HepG2 (cell line): ENCODE results near the gene CDK9. TPM values are rescaled to one million over a fixed set of nuclear protein-coding genes. Genes with fewer than 3 reads are reported as not detected.

Experiments
- ADNP ChIP-seq: sonication (generic); formaldehyde crosslinking; IDR thresholded peaks from 2 replicates; pipeline ENCODE4 v1.4.0; 2020; ENCODE audit warnings: missing genetic modification reagents
- CENPT ChIP-seq: sonication (generic); formaldehyde crosslinking; IDR thresholded peaks from 2 replicates; pipeline ENCODE4 v1.8.0; 2022; ENCODE audit warnings: low read depth, mild to moderate bottlenecking, moderate library complexity, missing genetic modification reagents
- MAFF ChIP-seq: IDR thresholded peaks from 2 replicates; pipeline ENCODE4 v1.6.1; 2011; ENCODE audit warnings: low read depth, low read length, improper control_type of control experiment
- NFE2 ChIP-seq: sonication (generic); formaldehyde crosslinking; IDR thresholded peaks from 2 replicates; pipeline ENCODE4 v1.4.0; 2020; ENCODE audit warnings: missing genetic modification reagents
- NFE2L2 ChIP-seq: fragments of 150-350 bp; IDR thresholded peaks from 2 replicates; pipeline ENCODE4 v1.6.1; 2014; ENCODE audit warnings: low read length
- PCBP2 ChIP-seq: fragments of 200-400 bp; formaldehyde crosslinking; optimal IDR thresholded peaks from 2 replicates; pipeline ENCODE3; 2018; ENCODE audit warnings: low read length, low read depth; ENCODE audit not compliant: poor library complexity, severe bottlenecking
- RORA ChIP-seq: sonication (generic); formaldehyde crosslinking; IDR thresholded peaks from 2 replicates; pipeline ENCODE4 v1.5.0; 2020; ENCODE audit warnings: mild to moderate bottlenecking, missing genetic modification reagents, moderate library complexity
- SETDB1 ChIP-seq: sonication (generic); formaldehyde crosslinking; IDR thresholded peaks from 2 replicates; pipeline ENCODE4 v1.5.1; 2020; ENCODE audit warnings: missing genetic modification reagents, mild to moderate bottlenecking, borderline replicate concordance
- STAT5B ChIP-seq: sonication (generic); formaldehyde crosslinking; IDR thresholded peaks from 2 replicates; pipeline ENCODE4 v1.4.0; 2020; ENCODE audit warnings: missing genetic modification reagents
- SYNCRIP ChIP-seq: fragments of 200-400 bp; formaldehyde crosslinking; IDR thresholded peaks from 2 replicates; pipeline ENCODE4 v1.6.1; 2018; ENCODE audit warnings: mild to moderate bottlenecking, low read depth, low read length; ENCODE audit not compliant: insufficient read depth
- TAF1 ChIP-seq: sonication (generic); formaldehyde crosslinking; IDR thresholded peaks from 2 replicates; pipeline ENCODE4 v1.4.0; 2020; ENCODE audit warnings: missing genetic modification reagents
- TARDBP ChIP-seq: sonication (generic); formaldehyde crosslinking; IDR thresholded peaks from 2 replicates; pipeline ENCODE4 v1.8.0; 2022; ENCODE audit warnings: mild to moderate bottlenecking, missing genetic modification reagents
- YEATS2 ChIP-seq: sonication (generic); formaldehyde crosslinking; IDR thresholded peaks from 2 replicates; pipeline ENCODE4 v1.4.0; 2020; ENCODE audit warnings: missing genetic modification reagents, borderline replicate concordance
- ZC3H13 ChIP-seq: sonication (generic); formaldehyde crosslinking; IDR thresholded peaks from 2 replicates; pipeline ENCODE4 v1.8.1; 2023; ENCODE audit warnings: mild to moderate bottlenecking, missing genetic modification reagents, moderate library complexity
- ZGPAT ChIP-seq: IDR thresholded peaks from 2 replicates; pipeline ENCODE4 v1.6.1; 2016; ENCODE audit warnings: mild to moderate bottlenecking
- ZNF142 ChIP-seq: sonication (generic); formaldehyde crosslinking; IDR thresholded peaks from 2 replicates; pipeline ENCODE4 v1.4.0; 2020; ENCODE audit warnings: missing genetic modification reagents
- ZNF20 ChIP-seq: sonication (generic); formaldehyde crosslinking; IDR thresholded peaks from 2 replicates; pipeline ENCODE4 v1.4.0; 2020; ENCODE audit warnings: mild to moderate bottlenecking, moderate library complexity, missing genetic modification reagents
- ZNF326 ChIP-seq: sonication (generic); formaldehyde crosslinking; IDR thresholded peaks from 2 replicates; pipeline ENCODE4 v1.4.0; 2020; ENCODE audit warnings: missing genetic modification reagents, borderline replicate concordance
- ZNF501 ChIP-seq: sonication (generic); formaldehyde crosslinking; IDR thresholded peaks from 2 replicates; pipeline ENCODE4 v1.5.1; 2020; ENCODE audit warnings: mild to moderate bottlenecking, moderate library complexity, missing genetic modification reagents
- ZNF816 ChIP-seq: sonication (generic); formaldehyde crosslinking; IDR thresholded peaks from 2 replicates; pipeline ENCODE4 v1.8.0; 2022; ENCODE audit warnings: missing genetic modification reagents, mild to moderate bottlenecking, borderline replicate concordance
- ZNF879 ChIP-seq: sonication (generic); formaldehyde crosslinking; IDR thresholded peaks from 2 replicates; pipeline ENCODE4 v1.8.1; 2023; ENCODE audit warnings: missing genetic modification reagents
- polyA plus RNA-seq, 8 experiments: library from polyadenylated mRNA; depleted of rRNA in 3 of 8; stranded (reverse) in 7 of 8; unstranded in 1 of 8; fragments of >200 nt; fragmentation: Illumina TruSeq in 4 of 8; extraction: Trizol in 4 of 8; gene quantifications; 2 replicates each; pipeline versions ENCODE4 v1.2.1 to v1.2.3, GENCODE V29; 2011 to 2016; ENCODE audit warnings: low read depth in 4 of 8, missing spikeins in 1 of 8, mixed read lengths in 1 of 8; ENCODE audit not compliant: insufficient read depth in 1 of 8
- total RNA-seq, 5 experiments: library from RNA; depleted of rRNA; stranded (reverse); fragments of >200 nt; fragmentation: Illumina TruSeq; extraction: Trizol; gene quantifications; 2 replicates each; pipeline ENCODE4 v1.2.3, GENCODE V29; 2016; ENCODE audit warnings: low read depth in 1 of 5
- TF ChIP-seq, protein P1 (sequence below): sonication (generic); formaldehyde crosslinking; IDR thresholded peaks from 2 replicates; pipeline ENCODE4 v1.4.0; 2020; ENCODE audit warnings: missing genetic modification reagents

The CDK9 gene
- total and polyA plus RNA-seq, 2 of the 13 experiments (the other 11 are each of a cell fraction or from before 2014, with no cell fraction given), result 16.8 to 21.5 TPM

GRCh38 chr9:127802576-127803443 lies 17.0 kb downstream of the CDK9 start, which contains the start of gene FPGS (continued):
- peak; percentile 50; the same call in 1 of the 2 replicates for TF ChIP-seq ZNF501 (CRISPR knock-in tag)
- no peak for TF ChIP-seq SYNCRIP
- peak; percentile 73; the same call in 1 of the 2 replicates for TF ChIP-seq ZGPAT (CRISPR knock-in tag)
- TF ChIP-seq ZNF879 (CRISPR knock-in tag), result no peak
- no peak for TF ChIP-seq NFE2L2
- TF ChIP-seq TARDBP (CRISPR knock-in tag), result peak; percentile 62
- no peak for TF ChIP-seq PCBP2
- TF ChIP-seq ZNF20, result no peak
- no peak for TF ChIP-seq MAFF
- no peak for TF ChIP-seq SETDB1 (CRISPR knock-in tag)
- TF ChIP-seq ZNF816, result no peak
- TF ChIP-seq YEATS2, result peak; percentile 60
- TF ChIP-seq ZNF142 (CRISPR knock-in tag), result peak; percentile 59; the same call in 1 of the 2 replicates
- no peak for TF ChIP-seq NFE2 (CRISPR knock-in tag)
- TF ChIP-seq, protein P1, sequence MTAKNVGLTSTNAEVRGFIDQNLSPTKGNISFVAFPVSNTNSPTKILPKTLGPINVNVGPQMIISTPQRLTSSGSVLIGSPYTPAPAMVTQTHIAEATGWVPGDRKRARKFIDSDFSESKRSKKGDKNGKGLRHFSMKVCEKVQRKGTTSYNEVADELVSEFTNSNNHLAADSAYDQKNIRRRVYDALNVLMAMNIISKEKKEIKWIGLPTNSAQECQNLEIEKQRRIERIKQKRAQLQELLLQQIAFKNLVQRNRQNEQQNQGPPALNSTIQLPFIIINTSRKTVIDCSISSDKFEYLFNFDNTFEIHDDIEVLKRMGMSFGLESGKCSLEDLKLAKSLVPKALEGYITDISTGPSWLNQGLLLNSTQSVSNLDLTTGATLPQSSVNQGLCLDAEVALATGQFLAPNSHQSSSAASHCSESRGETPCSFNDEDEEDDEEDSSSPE (CRISPR knock-in tag), result peak; percentile 62; the same call in 1 of the 2 replicates
- TF ChIP-seq RORA (CRISPR knock-in tag), result no peak
- TF ChIP-seq ZNF326, result no peak
- TF ChIP-seq ADNP (CRISPR knock-in tag), result no peak
- peak; percentile 44; the same call in 1 of the 2 replicates for TF ChIP-seq CENPT
- peak; percentile 72; the same call in 1 of the 2 replicates for TF ChIP-seq STAT5B (CRISPR knock-in tag)
- no peak; the same call in 1 of the 2 replicates for TF ChIP-seq ZC3H13 (CRISPR knock-in tag)
- peak; percentile 67 for TF ChIP-seq TAF1 (CRISPR knock-in tag)
